Liver (tissue), 3 donors: ENCODE results near the gene GNB1L.

Experiments
- GABPA ChIP-seq, 2 donors: IDR thresholded peaks in 1 of 2; conservative IDR thresholded peaks in 1 of 2; 2 replicates each; pipeline ENCODE4 v1.6.1; 2016; ENCODE audit warnings: antibody characterized with exemption in 2 of 2, mild to moderate bottlenecking in 1 of 2, moderate library complexity in 1 of 2
- JUND ChIP-seq, 2 donors: IDR thresholded peaks; 2 replicates each; pipeline ENCODE4 v1.6.1; 2016; ENCODE audit warnings: antibody characterized with exemption in 2 of 2
- RAD21 ChIP-seq, 2 donors: IDR thresholded peaks; 2 replicates each; pipeline ENCODE4 v1.6.1; 2016; ENCODE audit warnings: antibody characterized with exemption in 2 of 2, mild to moderate bottlenecking in 2 of 2
- RXRA ChIP-seq, 2 donors: IDR thresholded peaks; 2 replicates each; pipeline ENCODE4 v1.6.1; 2017 to 2018; ENCODE audit warnings: antibody characterized with exemption in 2 of 2, mild to moderate bottlenecking in 1 of 2
- SP1 ChIP-seq: IDR thresholded peaks from 2 replicates; pipeline ENCODE4 v1.6.1; 2018; ENCODE audit warnings: antibody characterized with exemption, mild to moderate bottlenecking
- ZBTB33 ChIP-seq: IDR thresholded peaks from 2 replicates; pipeline ENCODE4 v1.6.1; 2016; ENCODE audit warnings: antibody characterized with exemption
- TF ChIP-seq, protein P1 (sequence below): fragments of 150-350 bp; IDR thresholded peaks from 2 replicates; pipeline ENCODE4 v1.5.1; 2017; ENCODE audit warnings: improper control_type of control experiment, low read depth, low read length; ENCODE audit not compliant: missing input control
- TF ChIP-seq, protein P2 (sequence below): IDR thresholded peaks from 2 replicates; pipeline ENCODE4 v1.6.1; 2016; ENCODE audit warnings: antibody characterized with exemption, mild to moderate bottlenecking
- donor health status: healthy.
- donor health status: healthy.

- TF ChIP-seq ZBTB33 (no peak), GABPA (IDR thresholded peaks at IDR 0.05 in 1 of 2, conservative IDR thresholded peaks at IDR 0.05 in 1 of 2) (no peak), JUND (IDR thresholded peaks at IDR 0.05) (no peak), SP1 (no peak), RAD21 (IDR thresholded peaks at IDR 0.05) (no peak), RXRA (IDR thresholded peaks at IDR 0.05) (no peak)
- TF ChIP-seq, protein P1, sequence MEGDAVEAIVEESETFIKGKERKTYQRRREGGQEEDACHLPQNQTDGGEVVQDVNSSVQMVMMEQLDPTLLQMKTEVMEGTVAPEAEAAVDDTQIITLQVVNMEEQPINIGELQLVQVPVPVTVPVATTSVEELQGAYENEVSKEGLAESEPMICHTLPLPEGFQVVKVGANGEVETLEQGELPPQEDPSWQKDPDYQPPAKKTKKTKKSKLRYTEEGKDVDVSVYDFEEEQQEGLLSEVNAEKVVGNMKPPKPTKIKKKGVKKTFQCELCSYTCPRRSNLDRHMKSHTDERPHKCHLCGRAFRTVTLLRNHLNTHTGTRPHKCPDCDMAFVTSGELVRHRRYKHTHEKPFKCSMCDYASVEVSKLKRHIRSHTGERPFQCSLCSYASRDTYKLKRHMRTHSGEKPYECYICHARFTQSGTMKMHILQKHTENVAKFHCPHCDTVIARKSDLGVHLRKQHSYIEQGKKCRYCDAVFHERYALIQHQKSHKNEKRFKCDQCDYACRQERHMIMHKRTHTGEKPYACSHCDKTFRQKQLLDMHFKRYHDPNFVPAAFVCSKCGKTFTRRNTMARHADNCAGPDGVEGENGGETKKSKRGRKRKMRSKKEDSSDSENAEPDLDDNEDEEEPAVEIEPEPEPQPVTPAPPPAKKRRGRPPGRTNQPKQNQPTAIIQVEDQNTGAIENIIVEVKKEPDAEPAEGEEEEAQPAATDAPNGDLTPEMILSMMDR: no peak
- TF ChIP-seq, protein P2, sequence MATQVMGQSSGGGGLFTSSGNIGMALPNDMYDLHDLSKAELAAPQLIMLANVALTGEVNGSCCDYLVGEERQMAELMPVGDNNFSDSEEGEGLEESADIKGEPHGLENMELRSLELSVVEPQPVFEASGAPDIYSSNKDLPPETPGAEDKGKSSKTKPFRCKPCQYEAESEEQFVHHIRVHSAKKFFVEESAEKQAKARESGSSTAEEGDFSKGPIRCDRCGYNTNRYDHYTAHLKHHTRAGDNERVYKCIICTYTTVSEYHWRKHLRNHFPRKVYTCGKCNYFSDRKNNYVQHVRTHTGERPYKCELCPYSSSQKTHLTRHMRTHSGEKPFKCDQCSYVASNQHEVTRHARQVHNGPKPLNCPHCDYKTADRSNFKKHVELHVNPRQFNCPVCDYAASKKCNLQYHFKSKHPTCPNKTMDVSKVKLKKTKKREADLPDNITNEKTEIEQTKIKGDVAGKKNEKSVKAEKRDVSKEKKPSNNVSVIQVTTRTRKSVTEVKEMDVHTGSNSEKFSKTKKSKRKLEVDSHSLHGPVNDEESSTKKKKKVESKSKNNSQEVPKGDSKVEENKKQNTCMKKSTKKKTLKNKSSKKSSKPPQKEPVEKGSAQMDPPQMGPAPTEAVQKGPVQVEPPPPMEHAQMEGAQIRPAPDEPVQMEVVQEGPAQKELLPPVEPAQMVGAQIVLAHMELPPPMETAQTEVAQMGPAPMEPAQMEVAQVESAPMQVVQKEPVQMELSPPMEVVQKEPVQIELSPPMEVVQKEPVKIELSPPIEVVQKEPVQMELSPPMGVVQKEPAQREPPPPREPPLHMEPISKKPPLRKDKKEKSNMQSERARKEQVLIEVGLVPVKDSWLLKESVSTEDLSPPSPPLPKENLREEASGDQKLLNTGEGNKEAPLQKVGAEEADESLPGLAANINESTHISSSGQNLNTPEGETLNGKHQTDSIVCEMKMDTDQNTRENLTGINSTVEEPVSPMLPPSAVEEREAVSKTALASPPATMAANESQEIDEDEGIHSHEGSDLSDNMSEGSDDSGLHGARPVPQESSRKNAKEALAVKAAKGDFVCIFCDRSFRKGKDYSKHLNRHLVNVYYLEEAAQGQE: no peak
Observed at GRCh38 chr22:19745155-19746101, 109.2 kb downstream of the GNB1L start.
